Measurements from ENCODE around the gene ATP1A4. TPM values are rescaled to one million over a fixed set of nuclear protein-coding genes. Genes with fewer than 3 reads are reported as not detected.
A peak's percentile ranks its signal among the peaks of the same experiment; 100 is the strongest.

ATP1A4 gene
- total and polyA plus RNA-seq, 2 of the 8 experiments (the other 6 are each of a cell fraction or from before 2014, with no cell fraction given): 0.48 to 0.61 TPM

DNA sequence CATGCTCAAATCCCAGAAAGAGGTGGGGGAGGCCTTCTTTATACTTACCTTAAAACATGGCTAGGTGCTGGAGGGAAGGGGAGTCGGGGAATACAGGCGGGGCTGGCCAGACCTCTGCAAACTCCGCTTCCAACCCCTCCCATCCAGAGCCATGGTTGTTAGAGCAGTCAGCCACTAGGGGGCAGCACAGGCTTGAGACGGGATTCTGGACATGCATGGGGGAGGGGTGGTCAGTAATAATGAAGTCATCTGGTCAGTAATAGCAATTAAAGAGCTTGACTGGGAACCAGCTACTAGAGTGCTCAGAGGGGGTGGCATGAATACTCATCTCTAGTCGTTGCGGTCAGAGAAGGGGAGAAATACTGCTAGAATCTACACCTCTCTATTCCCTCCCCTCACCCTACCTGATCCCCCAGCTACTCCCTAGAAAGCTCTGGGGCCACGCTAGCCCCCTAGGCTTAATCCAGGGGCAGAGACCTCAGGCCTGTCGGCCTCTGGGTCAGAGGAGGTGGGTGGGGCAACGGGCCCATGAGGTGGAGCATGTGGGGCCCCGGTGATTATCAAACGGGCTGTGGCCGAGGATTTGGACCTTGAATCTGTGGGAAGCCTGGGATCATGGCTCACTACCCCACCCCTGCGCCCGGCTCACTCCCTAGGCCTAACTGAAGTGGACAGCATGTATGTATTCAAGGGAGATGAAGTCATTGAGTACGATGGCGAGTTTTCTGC is 41.9 kb downstream of the ATP1A4 start (continued):
- TF ChIP-seq, protein P1, sequence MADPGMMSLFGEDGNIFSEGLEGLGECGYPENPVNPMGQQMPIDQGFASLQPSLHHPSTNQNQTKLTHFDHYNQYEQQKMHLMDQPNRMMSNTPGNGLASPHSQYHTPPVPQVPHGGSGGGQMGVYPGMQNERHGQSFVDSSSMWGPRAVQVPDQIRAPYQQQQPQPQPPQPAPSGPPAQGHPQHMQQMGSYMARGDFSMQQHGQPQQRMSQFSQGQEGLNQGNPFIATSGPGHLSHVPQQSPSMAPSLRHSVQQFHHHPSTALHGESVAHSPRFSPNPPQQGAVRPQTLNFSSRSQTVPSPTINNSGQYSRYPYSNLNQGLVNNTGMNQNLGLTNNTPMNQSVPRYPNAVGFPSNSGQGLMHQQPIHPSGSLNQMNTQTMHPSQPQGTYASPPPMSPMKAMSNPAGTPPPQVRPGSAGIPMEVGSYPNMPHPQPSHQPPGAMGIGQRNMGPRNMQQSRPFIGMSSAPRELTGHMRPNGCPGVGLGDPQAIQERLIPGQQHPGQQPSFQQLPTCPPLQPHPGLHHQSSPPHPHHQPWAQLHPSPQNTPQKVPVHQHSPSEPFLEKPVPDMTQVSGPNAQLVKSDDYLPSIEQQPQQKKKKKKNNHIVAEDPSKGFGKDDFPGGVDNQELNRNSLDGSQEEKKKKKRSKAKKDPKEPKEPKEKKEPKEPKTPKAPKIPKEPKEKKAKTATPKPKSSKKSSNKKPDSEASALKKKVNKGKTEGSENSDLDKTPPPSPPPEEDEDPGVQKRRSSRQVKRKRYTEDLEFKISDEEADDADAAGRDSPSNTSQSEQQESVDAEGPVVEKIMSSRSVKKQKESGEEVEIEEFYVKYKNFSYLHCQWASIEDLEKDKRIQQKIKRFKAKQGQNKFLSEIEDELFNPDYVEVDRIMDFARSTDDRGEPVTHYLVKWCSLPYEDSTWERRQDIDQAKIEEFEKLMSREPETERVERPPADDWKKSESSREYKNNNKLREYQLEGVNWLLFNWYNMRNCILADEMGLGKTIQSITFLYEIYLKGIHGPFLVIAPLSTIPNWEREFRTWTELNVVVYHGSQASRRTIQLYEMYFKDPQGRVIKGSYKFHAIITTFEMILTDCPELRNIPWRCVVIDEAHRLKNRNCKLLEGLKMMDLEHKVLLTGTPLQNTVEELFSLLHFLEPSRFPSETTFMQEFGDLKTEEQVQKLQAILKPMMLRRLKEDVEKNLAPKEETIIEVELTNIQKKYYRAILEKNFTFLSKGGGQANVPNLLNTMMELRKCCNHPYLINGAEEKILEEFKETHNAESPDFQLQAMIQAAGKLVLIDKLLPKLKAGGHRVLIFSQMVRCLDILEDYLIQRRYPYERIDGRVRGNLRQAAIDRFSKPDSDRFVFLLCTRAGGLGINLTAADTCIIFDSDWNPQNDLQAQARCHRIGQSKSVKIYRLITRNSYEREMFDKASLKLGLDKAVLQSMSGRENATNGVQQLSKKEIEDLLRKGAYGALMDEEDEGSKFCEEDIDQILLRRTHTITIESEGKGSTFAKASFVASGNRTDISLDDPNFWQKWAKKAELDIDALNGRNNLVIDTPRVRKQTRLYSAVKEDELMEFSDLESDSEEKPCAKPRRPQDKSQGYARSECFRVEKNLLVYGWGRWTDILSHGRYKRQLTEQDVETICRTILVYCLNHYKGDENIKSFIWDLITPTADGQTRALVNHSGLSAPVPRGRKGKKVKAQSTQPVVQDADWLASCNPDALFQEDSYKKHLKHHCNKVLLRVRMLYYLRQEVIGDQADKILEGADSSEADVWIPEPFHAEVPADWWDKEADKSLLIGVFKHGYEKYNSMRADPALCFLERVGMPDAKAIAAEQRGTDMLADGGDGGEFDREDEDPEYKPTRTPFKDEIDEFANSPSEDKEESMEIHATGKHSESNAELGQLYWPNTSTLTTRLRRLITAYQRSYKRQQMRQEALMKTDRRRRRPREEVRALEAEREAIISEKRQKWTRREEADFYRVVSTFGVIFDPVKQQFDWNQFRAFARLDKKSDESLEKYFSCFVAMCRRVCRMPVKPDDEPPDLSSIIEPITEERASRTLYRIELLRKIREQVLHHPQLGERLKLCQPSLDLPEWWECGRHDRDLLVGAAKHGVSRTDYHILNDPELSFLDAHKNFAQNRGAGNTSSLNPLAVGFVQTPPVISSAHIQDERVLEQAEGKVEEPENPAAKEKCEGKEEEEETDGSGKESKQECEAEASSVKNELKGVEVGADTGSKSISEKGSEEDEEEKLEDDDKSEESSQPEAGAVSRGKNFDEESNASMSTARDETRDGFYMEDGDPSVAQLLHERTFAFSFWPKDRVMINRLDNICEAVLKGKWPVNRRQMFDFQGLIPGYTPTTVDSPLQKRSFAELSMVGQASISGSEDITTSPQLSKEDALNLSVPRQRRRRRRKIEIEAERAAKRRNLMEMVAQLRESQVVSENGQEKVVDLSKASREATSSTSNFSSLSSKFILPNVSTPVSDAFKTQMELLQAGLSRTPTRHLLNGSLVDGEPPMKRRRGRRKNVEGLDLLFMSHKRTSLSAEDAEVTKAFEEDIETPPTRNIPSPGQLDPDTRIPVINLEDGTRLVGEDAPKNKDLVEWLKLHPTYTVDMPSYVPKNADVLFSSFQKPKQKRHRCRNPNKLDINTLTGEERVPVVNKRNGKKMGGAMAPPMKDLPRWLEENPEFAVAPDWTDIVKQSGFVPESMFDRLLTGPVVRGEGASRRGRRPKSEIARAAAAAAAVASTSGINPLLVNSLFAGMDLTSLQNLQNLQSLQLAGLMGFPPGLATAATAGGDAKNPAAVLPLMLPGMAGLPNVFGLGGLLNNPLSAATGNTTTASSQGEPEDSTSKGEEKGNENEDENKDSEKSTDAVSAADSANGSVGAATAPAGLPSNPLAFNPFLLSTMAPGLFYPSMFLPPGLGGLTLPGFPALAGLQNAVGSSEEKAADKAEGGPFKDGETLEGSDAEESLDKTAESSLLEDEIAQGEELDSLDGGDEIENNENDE (IDR thresholded peaks at IDR 0.05; ENCODE audit: insufficient replicate concordance, low read length): no peak
- no peak for TF ChIP-seq GABPA (IDR thresholded peaks at IDR 0.05; ENCODE audit: borderline replicate concordance, insufficient read depth, low read length)
- no peak for TF ChIP-seq POU5F1 (IDR thresholded peaks at IDR 0.05; ENCODE audit: low read depth, low read length)
- 0 out of 2 replicates have a peak, but pooled peaks have one; percentile 53 for TF ChIP-seq SP1 (IDR thresholded peaks at IDR 0.05; ENCODE audit: low read depth, low read length)
- no peak for TF ChIP-seq SAP30 (IDR thresholded peaks at IDR 0.05; ENCODE audit: insufficient read depth, insufficient replicate concordance, low read length)
- no peak for TF ChIP-seq POLR2AphosphoS5 (IDR thresholded peaks at IDR 0.05; ENCODE audit: low read depth, low read length)
- TF ChIP-seq CHD1 (IDR thresholded peaks at IDR 0.05; ENCODE audit: low read depth, low read length): no peak
